ENCODE results near the gene SLC35F5. TPM values are rescaled to one million over a fixed set of nuclear protein-coding genes. Genes with fewer than 3 reads are reported as not detected.

The SLC35F5 gene
- total RNA-seq, 4 donors from 2014 or later = 43.9 to 75.3 (median 58.0) TPM

DNA sequence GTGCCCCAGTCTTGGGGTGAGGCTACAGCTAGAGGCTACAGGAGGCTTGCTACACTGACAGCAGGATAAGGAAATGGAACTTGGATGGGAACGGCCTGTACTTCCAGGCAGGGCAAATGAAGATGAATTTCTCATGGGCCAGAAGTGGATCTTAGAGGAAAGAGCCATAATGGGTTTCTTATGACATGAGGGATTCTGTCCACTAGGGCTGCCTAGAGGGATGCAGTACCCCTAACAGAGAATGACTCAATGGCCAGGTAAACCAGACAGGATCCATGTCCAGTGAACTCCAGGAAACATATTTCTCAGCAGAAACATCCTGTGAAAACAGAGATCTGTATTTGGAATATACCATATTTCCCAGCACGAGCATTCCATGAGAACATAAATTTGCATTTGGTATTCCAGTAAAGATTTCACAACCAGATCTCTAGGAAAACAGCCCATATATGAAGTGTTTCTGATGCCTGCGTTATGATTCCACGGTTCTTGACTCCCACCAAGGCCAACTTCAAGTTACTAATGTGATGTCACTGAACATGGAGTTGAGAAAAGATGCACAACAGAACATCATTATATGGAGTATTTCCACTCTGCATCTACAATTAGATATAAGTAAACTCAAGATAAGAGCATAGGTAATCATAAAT lies 11.5 kb upstream of the SLC35F5 start:
- 86 to 88% methylated on average over 4 of the region's 4 CpGs for WGBS, 2 donors

DNA sequence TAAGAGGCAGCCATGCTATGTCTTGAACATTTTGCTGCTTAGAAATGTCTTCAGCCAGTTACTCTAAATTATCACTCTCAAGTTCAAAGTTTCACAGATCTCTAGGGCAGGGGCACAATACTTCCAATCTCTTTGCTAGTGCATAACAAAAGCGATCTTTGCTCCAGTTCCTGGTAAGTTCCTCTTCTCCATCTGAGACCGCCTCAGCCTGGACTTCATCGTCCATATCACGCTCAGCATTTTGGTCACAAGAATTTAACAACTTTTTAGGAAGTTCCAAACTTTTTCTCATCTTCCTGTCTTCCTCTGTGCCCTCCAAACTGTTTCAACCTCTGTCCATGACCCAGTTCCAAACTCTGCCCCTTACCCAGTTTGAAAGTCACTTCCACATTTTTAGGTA lies 8.8 kb upstream of the SLC35F5 start:
- WGBS, 2 donors = 80 to 91% methylated on average over 4 of the region's 4 CpGs
- intact Hi-C loops (cut with DNase I) = no loop called here
- H3K4me1 ChIP-seq = peaks cover 0 to 8% (median 0%) of the 10 kb centered on the region in 3 donors
- H3K4me3 ChIP-seq = no peak overlapping the region
- no peaks in the 10 kb centered on the region for H3K9me3 ChIP-seq
- H3K27ac ChIP-seq = no peak overlapping the region
- no peaks in the 10 kb centered on the region for H3K36me3 ChIP-seq
- DNase-seq = no peak
- TF ChIP-seq, protein P1, sequence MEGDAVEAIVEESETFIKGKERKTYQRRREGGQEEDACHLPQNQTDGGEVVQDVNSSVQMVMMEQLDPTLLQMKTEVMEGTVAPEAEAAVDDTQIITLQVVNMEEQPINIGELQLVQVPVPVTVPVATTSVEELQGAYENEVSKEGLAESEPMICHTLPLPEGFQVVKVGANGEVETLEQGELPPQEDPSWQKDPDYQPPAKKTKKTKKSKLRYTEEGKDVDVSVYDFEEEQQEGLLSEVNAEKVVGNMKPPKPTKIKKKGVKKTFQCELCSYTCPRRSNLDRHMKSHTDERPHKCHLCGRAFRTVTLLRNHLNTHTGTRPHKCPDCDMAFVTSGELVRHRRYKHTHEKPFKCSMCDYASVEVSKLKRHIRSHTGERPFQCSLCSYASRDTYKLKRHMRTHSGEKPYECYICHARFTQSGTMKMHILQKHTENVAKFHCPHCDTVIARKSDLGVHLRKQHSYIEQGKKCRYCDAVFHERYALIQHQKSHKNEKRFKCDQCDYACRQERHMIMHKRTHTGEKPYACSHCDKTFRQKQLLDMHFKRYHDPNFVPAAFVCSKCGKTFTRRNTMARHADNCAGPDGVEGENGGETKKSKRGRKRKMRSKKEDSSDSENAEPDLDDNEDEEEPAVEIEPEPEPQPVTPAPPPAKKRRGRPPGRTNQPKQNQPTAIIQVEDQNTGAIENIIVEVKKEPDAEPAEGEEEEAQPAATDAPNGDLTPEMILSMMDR (IDR thresholded peaks at IDR 0.05) = no peak
- no peak for TF ChIP-seq POLR2A (IDR thresholded peaks at IDR 0.05)
- no peaks in the 10 kb centered on the region for H3K27me3 ChIP-seq

More for the DNA sequence above, 11.5 kb upstream of the SLC35F5 start:
- no peak for TF ChIP-seq POLR2A (IDR thresholded peaks at IDR 0.05)
- TF ChIP-seq, protein P1 (IDR thresholded peaks at IDR 0.05) = no peak
- Histone ChIP-seq H3K4me3 (no peak overlapping the region), H3K9me3 (no peaks in the 10 kb centered on the region), H3K36me3 (no peaks in the 10 kb centered on the region), H3K27ac (no peak overlapping the region), H3K27me3 (no peaks in the 10 kb centered on the region), H3K4me1 (no peaks in the 10 kb centered on the region)
- no peak for DNase-seq
- intact Hi-C loops (cut with DNase I) = no loop called here

DNA sequence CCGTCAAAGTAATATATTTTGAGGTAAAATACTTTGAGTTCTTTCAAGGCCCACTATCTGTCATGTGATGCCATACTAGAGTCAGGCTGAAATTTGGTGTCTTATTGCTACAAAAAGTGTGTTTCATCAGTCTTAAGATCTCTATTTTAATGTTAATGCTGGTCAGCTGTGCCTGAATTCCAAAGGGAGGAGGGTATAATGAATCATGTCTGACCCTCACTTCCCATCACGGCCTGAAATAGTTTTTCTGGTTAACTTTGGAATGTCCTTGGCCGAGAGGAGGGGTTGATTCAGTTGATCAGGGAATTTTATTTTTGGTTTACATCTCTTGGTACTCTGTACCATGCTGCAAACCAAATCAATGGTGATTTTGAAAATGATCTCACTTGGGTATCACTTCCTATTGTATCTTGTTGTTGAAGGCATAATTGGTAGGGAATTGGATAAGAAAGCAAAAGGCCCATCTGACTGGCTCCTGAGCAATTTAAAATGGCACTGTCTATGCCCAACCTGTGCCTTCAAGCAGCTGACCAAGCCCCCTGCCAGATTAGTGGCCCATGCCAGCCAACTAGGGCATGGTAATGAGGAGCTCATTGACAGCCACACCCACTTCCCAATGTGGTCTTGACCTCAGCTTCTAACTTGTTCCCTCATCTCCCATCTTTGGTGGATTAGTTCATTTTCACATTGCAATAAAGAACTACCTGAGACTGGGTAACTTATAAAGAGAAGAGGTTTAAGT lies 6.1 kb upstream of the SLC35F5 start:
- H3K27ac ChIP-seq = no peak overlapping the region
- no peak for TF ChIP-seq POLR2A (IDR thresholded peaks at IDR 0.05)
- TF ChIP-seq, protein P1 (IDR thresholded peaks at IDR 0.05) = no peak
- intact Hi-C loops (cut with DNase I) = no loop called here
- 65 to 81% methylated on average over 3 of the region's 3 CpGs for WGBS, 2 donors
- H3K4me1 ChIP-seq = peaks cover 0 to 10% (median under 1%) of the 10 kb centered on the region in 3 donors
- no peaks in the 10 kb centered on the region for H3K27me3 ChIP-seq
- DNase-seq = no peak
- no peaks in the 10 kb centered on the region for H3K36me3 ChIP-seq
- no peak overlapping the region for H3K4me3 ChIP-seq
- no peaks in the 10 kb centered on the region for H3K9me3 ChIP-seq

DNA sequence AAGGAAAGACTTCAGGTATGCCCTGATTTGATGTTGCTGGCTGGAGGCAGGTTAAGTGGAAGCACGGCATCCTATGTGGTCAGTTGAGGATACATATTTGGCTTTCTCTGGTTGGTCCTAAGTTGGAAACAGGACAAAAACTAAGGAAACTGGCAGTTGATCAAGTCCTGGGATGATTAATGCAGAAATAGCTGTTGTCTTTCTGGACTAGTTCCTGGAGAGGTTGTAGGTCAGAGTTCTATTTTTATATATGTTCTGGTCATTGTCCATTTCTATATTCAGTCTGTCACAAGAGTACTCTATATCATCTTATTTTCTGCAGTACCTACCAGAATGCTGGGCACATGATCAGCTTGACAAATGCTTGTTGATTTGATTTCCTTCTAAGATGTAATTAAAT lies 4.0 kb upstream of the SLC35F5 start:
- no peak for DNase-seq
- Histone ChIP-seq H3K36me3 (no peaks in the 10 kb centered on the region), H3K4me3 (no peak overlapping the region), H3K27ac (no peak overlapping the region), H3K27me3 (no peaks in the 10 kb centered on the region), H3K4me1 (peaks cover 0 to 17% (median 4%) of the 10 kb centered on the region in 3 donors), H3K9me3 (no peaks in the 10 kb centered on the region)
- intact Hi-C loops (cut with DNase I) = no loop called here
- 45 to 58% methylated on average over 1 of the region's 1 CpG for WGBS, 2 donors
- no peak for TF ChIP-seq POLR2A (IDR thresholded peaks at IDR 0.05)
- TF ChIP-seq, protein P1 (IDR thresholded peaks at IDR 0.05) = no peak

DNA sequence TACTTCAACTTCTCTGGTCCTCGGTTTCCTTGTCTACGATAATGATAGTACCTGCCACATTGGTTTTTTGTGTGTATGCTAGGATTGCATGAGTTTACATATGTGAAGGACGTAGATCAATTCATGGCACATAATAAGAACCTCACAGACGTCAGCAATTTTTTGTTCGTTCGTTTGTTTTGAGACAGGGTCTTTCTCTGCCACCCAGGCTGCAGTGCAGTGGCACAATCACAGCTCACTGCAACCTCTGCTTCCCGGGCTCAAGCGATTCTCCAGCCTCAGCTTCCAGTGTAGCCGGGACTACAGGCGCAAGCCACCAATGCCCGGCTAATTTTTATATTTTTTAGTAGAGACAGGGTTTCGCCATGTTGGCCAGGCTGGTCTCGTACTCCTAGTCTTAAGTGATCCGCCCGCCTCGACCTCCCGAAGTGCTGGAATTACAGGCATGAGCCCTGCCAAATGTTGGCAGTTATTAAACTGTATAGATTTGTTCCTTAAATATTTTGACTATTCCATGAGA lies 756 bp upstream of the SLC35F5 start:
- intact Hi-C loops (cut with DNase I) = no loop called here
- no peaks in the 10 kb centered on the region for H3K27me3 ChIP-seq
- peaks cover 0 to 5% (median 0%) of the 10 kb centered on the region in 3 donors for H3K36me3 ChIP-seq
- peaks cover 3 to 35% (median 16%) of the 10 kb centered on the region in 3 donors for H3K4me1 ChIP-seq
- H3K9me3 ChIP-seq = no peaks in the 10 kb centered on the region
- H3K4me3 ChIP-seq = peak overlapping the region; percentile 89 to 95 (median 94)
- 15 to 27% methylated on average over 17 of the region's 17 CpGs for WGBS, 2 donors
- DNase-seq = no peak
- H3K27ac ChIP-seq = peak overlapping the region; percentile 97 to 98 (median 97)
- TF ChIP-seq, protein P1 (IDR thresholded peaks at IDR 0.05) = no peak
- TF ChIP-seq POLR2A (IDR thresholded peaks at IDR 0.05) = no peak
